Neural cell (in vitro differentiated cells): ENCODE results near the gene SHC2. TPM values are rescaled to one million over a fixed set of nuclear protein-coding genes. Genes with fewer than 3 reads are reported as not detected.

ENCODE experiments used
- H2AFZ ChIP-seq: fragments of 200-600, 300-800 bp; sonication (generic), shearing (Covaris generic); 2 replicates; pipeline ENCODE4 v1.6.0; 2014; ENCODE audit warnings: low read depth, mild to moderate bottlenecking, antibody characterized with exemption, low read length, moderate library complexity
- H3F3A ChIP-seq: fragments of 200-600 bp; shearing (Covaris generic); 2 replicates; pipeline ENCODE4 v1.6.1; 2016; ENCODE audit warnings: mild to moderate bottlenecking, moderate library complexity, mixed read lengths, antibody characterized with exemption, low read length; ENCODE audit not compliant: insufficient read depth, poor library complexity, severe bottlenecking
- H3K27ac ChIP-seq: fragments of 200-600, 300-800 bp; sonication (generic), shearing (Covaris generic); 2 replicates; pipeline ENCODE4 v1.5.1; 2014; ENCODE audit warnings: mild to moderate bottlenecking, low read length, moderate library complexity
- H3K27me3 ChIP-seq: fragments of 300-800, 200-600 bp; sonication (generic), shearing (Covaris generic); 2 replicates; pipeline ENCODE4 v1.6.0; 2014; ENCODE audit warnings: mild to moderate bottlenecking, low read depth, low read length, moderate library complexity; ENCODE audit not compliant: insufficient read depth
- H3K36me3 ChIP-seq: fragments of 300-800, 200-600 bp; sonication (generic), shearing (Covaris generic); 2 replicates; pipeline ENCODE4 v1.5.1; 2014; ENCODE audit warnings: mild to moderate bottlenecking, antibody characterized with exemption, low read length, moderate library complexity; ENCODE audit not compliant: insufficient read depth
- H3K4me2 ChIP-seq: fragments of 300-800, 200-600 bp; sonication (generic), shearing (Covaris generic); 2 replicates; pipeline ENCODE4 v1.6.0; 2014; ENCODE audit warnings: mild to moderate bottlenecking, low read length
- H3K4me3 ChIP-seq: fragments of 300-800, 200-600 bp; sonication (generic), shearing (Covaris generic); 2 replicates; pipeline ENCODE4 v1.5.1; 2014; ENCODE audit warnings: mild to moderate bottlenecking, low read length, moderate library complexity
- H3K79me2 ChIP-seq: fragments of 200-600 bp; shearing (Covaris generic); replicated peaks from 2 replicates; pipeline ENCODE4 v1.6.0; 2014; ENCODE audit warnings: mild to moderate bottlenecking, low read length, moderate library complexity; ENCODE audit not compliant: insufficient read depth
- H3K9ac ChIP-seq: fragments of 300-800, 200-600 bp; sonication (generic), shearing (Covaris generic); 2 replicates; pipeline ENCODE4 v1.6.1; 2016; ENCODE audit warnings: mild to moderate bottlenecking, low read length, mixed read lengths
- H3K9me2 ChIP-seq: fragments of 200-600 bp; shearing (Covaris generic); 2 replicates; pipeline ENCODE4 v1.6.1; 2016; ENCODE audit warnings: mild to moderate bottlenecking, low read length, mixed read lengths; ENCODE audit not compliant: insufficient read depth
- H3K9me3 ChIP-seq: fragments of 200-600, 300-800 bp; sonication (generic), shearing (Covaris generic); 2 replicates; pipeline ENCODE4 v1.6.1; 2016; ENCODE audit warnings: mild to moderate bottlenecking, mixed run types, low read length, moderate library complexity, mixed read lengths
- H4K20me1 ChIP-seq: fragments of 200-600 bp; shearing (Covaris generic); 2 replicates; pipeline ENCODE4 v1.6.1; 2016; ENCODE audit warnings: mild to moderate bottlenecking, mixed run types; ENCODE audit not compliant: insufficient read depth
- EP300 ChIP-seq: fragments of 450-650 bp; conservative IDR thresholded peaks from 2 replicates; pipeline ENCODE4 v1.6.1; 2014; ENCODE audit warnings: antibody characterized with exemption, mild to moderate bottlenecking, moderate library complexity; ENCODE audit not compliant: poor library complexity, severe bottlenecking
- EZH2 ChIP-seq: fragments of 200-600, 300-800 bp; shearing (Covaris generic), sonication (generic); IDR thresholded peaks from 2 replicates; pipeline ENCODE4 v1.6.1; 2014; ENCODE audit warnings: antibody characterized with exemption, low read length, borderline replicate concordance, mild to moderate bottlenecking; ENCODE audit not compliant: insufficient read depth, poor library complexity, severe bottlenecking
- MXI1 ChIP-seq: fragments of 450-650 bp; conservative IDR thresholded peaks from 2 replicates; pipeline ENCODE4 v1.6.1; 2014; ENCODE audit warnings: antibody characterized with exemption, mild to moderate bottlenecking; ENCODE audit not compliant: poor library complexity, severe bottlenecking
- POLR2AphosphoS5 ChIP-seq: IDR thresholded peaks from 2 replicates; pipeline ENCODE4 v1.6.1; 2012
- RAD21 ChIP-seq: fragments of 450-650 bp; conservative IDR thresholded peaks from 2 replicates; pipeline ENCODE4 v1.6.1; 2014; ENCODE audit warnings: antibody characterized with exemption, mild to moderate bottlenecking, moderate library complexity
- SMC3 ChIP-seq: fragments of 450-650 bp; conservative IDR thresholded peaks from 2 replicates; pipeline ENCODE4 v1.6.1; 2014; ENCODE audit warnings: antibody characterized with exemption, mild to moderate bottlenecking, moderate library complexity; ENCODE audit not compliant: poor library complexity
- TAF1 ChIP-seq: IDR thresholded peaks from 2 replicates; pipeline ENCODE4 v1.6.1; 2012; ENCODE audit warnings: low read depth
- polyA plus RNA-seq: library from polyadenylated mRNA; depleted of rRNA; stranded (reverse); fragments of >200 nt; gene quantifications from 2 replicates; pipeline ENCODE4 v1.2.3, GENCODE V29; 2014
- TF ChIP-seq, protein P1 (sequence below): IDR thresholded peaks from 2 replicates; pipeline ENCODE4 v1.6.1; 2012; ENCODE audit warnings: borderline replicate concordance
- TF ChIP-seq, protein P2 (sequence below): fragments of 450-650 bp; IDR thresholded peaks from 2 replicates; pipeline ENCODE4 v1.5.1; 2014; ENCODE audit warnings: antibody characterized with exemption, mild to moderate bottlenecking, moderate library complexity; ENCODE audit not compliant: poor library complexity, severe bottlenecking

Gene SHC2
- polyA plus RNA-seq, 1 donor from 2014 or later: 75.8 TPM

- H3F3A ChIP-seq: no peaks in the 10 kb centered on the region
- H3K27me3 ChIP-seq: no peaks in the 10 kb centered on the region
- no peaks in the 10 kb centered on the region for H3K9me3 ChIP-seq
- no peak overlapping the region for H3K4me2 ChIP-seq
- TF ChIP-seq MXI1 (no peak), SMC3 (no peak), EP300 (no peak), RAD21 (no peak), EZH2 (no peak)
- TF ChIP-seq, protein P1, sequence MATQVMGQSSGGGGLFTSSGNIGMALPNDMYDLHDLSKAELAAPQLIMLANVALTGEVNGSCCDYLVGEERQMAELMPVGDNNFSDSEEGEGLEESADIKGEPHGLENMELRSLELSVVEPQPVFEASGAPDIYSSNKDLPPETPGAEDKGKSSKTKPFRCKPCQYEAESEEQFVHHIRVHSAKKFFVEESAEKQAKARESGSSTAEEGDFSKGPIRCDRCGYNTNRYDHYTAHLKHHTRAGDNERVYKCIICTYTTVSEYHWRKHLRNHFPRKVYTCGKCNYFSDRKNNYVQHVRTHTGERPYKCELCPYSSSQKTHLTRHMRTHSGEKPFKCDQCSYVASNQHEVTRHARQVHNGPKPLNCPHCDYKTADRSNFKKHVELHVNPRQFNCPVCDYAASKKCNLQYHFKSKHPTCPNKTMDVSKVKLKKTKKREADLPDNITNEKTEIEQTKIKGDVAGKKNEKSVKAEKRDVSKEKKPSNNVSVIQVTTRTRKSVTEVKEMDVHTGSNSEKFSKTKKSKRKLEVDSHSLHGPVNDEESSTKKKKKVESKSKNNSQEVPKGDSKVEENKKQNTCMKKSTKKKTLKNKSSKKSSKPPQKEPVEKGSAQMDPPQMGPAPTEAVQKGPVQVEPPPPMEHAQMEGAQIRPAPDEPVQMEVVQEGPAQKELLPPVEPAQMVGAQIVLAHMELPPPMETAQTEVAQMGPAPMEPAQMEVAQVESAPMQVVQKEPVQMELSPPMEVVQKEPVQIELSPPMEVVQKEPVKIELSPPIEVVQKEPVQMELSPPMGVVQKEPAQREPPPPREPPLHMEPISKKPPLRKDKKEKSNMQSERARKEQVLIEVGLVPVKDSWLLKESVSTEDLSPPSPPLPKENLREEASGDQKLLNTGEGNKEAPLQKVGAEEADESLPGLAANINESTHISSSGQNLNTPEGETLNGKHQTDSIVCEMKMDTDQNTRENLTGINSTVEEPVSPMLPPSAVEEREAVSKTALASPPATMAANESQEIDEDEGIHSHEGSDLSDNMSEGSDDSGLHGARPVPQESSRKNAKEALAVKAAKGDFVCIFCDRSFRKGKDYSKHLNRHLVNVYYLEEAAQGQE: no peak
- no peak overlapping the region for H3K9ac ChIP-seq
- no peak overlapping the region for H3K4me3 ChIP-seq
- no peaks in the 10 kb centered on the region for H3K79me2 ChIP-seq
- H3K36me3 ChIP-seq: peaks cover 5% of the 10 kb centered on the region
- no peaks in the 10 kb centered on the region for H3K9me2 ChIP-seq
- no peak overlapping the region for H3K27ac ChIP-seq
- H2AFZ ChIP-seq: no peak overlapping the region
- no peaks in the 10 kb centered on the region for H4K20me1 ChIP-seq
Observed at GRCh38 chr19:449916-450315, 10.9 kb downstream of the SHC2 start.

DNA sequence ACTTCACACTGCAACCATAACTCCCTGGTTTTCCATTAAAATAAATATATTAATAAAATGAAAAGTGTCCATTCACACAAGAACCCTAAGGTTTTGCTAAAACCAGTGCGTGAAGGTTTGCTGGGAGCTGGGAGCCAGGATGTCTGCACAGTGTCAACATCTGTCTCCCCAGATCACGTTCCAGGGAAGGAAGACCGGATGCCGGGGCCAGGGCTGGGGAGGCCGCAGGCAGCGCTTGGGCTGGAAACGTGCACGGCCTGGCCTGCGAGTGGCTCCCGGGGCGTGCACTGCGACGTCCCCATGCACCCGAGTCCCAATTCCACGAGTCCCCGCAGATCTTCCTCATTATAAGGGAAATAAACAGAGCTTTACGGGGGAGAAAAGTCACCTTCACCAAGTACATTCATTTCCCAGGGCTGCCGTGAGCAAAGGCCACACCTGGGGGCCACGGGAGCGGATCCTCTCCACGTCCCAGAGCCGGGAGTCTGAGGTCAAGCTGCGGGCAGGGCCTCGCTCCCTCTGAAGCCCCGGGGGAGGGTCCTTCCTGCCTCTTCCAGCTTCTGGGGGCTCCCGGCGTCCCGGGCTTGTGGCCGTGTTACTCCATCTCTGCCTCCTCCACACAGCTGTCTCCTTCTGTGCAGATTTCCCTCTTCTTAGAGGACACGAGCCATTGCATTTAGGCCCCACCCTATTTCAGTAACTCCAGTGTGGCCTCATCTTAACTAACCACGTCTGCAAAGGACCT, 12.8 kb downstream of the SHC2 start:
- TF ChIP-seq POLR2AphosphoS5: no peak
- no peak for TF ChIP-seq RAD21
- no peak for TF ChIP-seq EZH2
- no peak for TF ChIP-seq TAF1
- TF ChIP-seq, protein P2, sequence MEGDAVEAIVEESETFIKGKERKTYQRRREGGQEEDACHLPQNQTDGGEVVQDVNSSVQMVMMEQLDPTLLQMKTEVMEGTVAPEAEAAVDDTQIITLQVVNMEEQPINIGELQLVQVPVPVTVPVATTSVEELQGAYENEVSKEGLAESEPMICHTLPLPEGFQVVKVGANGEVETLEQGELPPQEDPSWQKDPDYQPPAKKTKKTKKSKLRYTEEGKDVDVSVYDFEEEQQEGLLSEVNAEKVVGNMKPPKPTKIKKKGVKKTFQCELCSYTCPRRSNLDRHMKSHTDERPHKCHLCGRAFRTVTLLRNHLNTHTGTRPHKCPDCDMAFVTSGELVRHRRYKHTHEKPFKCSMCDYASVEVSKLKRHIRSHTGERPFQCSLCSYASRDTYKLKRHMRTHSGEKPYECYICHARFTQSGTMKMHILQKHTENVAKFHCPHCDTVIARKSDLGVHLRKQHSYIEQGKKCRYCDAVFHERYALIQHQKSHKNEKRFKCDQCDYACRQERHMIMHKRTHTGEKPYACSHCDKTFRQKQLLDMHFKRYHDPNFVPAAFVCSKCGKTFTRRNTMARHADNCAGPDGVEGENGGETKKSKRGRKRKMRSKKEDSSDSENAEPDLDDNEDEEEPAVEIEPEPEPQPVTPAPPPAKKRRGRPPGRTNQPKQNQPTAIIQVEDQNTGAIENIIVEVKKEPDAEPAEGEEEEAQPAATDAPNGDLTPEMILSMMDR: no peak
- TF ChIP-seq, protein P1: no peak
- no peak for TF ChIP-seq MXI1
- no peak for TF ChIP-seq EP300
- no peak for TF ChIP-seq SMC3
- Histone ChIP-seq H3K36me3 (no peaks in the 10 kb centered on the region), H2AFZ (no peak overlapping the region), H3K27ac (no peak overlapping the region), H3K27me3 (no peaks in the 10 kb centered on the region), H3K9ac (no peak overlapping the region), H3K79me2 (no peaks in the 10 kb centered on the region), H3F3A (no peaks in the 10 kb centered on the region), H4K20me1 (no peaks in the 10 kb centered on the region), H3K9me3 (no peaks in the 10 kb centered on the region), H3K4me3 (no peak overlapping the region), H3K4me2 (no peak overlapping the region), H3K9me2 (no peaks in the 10 kb centered on the region)
